ENCODE measurements around the gene CGNL1.
A peak's percentile ranks its signal among the peaks of the same experiment; 100 is the strongest.

Gene CGNL1

GRCh38 chr15:57410373-57410772, 34.1 kb downstream of the CGNL1 start:
- no peaks in the 10 kb centered on the region for H3K9me3 ChIP-seq (replicated peaks; ENCODE audit: low read length)

GRCh38 chr15:57411945-57412768, 35.9 kb downstream of the CGNL1 start:
- no peak overlapping the region for H3K4me3 ChIP-seq (ENCODE audit: low read length)
- H3K9ac ChIP-seq (ENCODE audit: low read depth, low read length): no peak overlapping the region
- no peaks in the 10 kb centered on the region for H3K36me3 ChIP-seq (ENCODE audit: insufficient read depth, low read length)
- H3K9me3 ChIP-seq (replicated peaks; ENCODE audit: low read length): no peaks in the 10 kb centered on the region
- no peak overlapping the region for H3K4me2 ChIP-seq (ENCODE audit: low read length)
- peaks cover 17% of the 10 kb centered on the region for H3K27me3 ChIP-seq (ENCODE audit: control insufficient read depth, insufficient read depth, low read length)
- H3K4me1 ChIP-seq (ENCODE audit: control insufficient read depth, insufficient read depth, low read length): no peaks in the 10 kb centered on the region

More at GRCh38 chr15:57410373-57410772, 34.1 kb downstream of the CGNL1 start:
- Histone ChIP-seq H3K4me3 (ENCODE audit: low read length) (no peak overlapping the region), H3K4me2 (ENCODE audit: low read length) (no peak overlapping the region), H3K9ac (ENCODE audit: low read depth, low read length) (no peak overlapping the region), H3K36me3 (ENCODE audit: insufficient read depth, low read length) (no peaks in the 10 kb centered on the region), H3K4me1 (ENCODE audit: control insufficient read depth, insufficient read depth, low read length) (no peaks in the 10 kb centered on the region), H3K27me3 (ENCODE audit: control insufficient read depth, insufficient read depth, low read length) (peaks cover 16% of the 10 kb centered on the region)

GRCh38 chr15:57415602-57416001, 39.3 kb downstream of the CGNL1 start:
- H3K4me1 ChIP-seq (ENCODE audit: control insufficient read depth, insufficient read depth, low read length): peaks cover 4% of the 10 kb centered on the region
- H3K36me3 ChIP-seq (ENCODE audit: insufficient read depth, low read length): no peaks in the 10 kb centered on the region
- H3K27me3 ChIP-seq (ENCODE audit: control insufficient read depth, insufficient read depth, low read length): peaks cover 17% of the 10 kb centered on the region
- H3K9me3 ChIP-seq (replicated peaks; ENCODE audit: low read length): no peaks in the 10 kb centered on the region
- no peak overlapping the region for H3K9ac ChIP-seq (ENCODE audit: low read depth, low read length)
- H3K4me2 ChIP-seq (ENCODE audit: low read length): no peak overlapping the region
- H3K4me3 ChIP-seq (ENCODE audit: low read length): no peak overlapping the region

GRCh38 chr15:57418635-57419034, 42.3 kb downstream of the CGNL1 start:
- Histone ChIP-seq H3K9me3 (replicated peaks; ENCODE audit: low read length) (no peaks in the 10 kb centered on the region), H3K4me1 (ENCODE audit: control insufficient read depth, insufficient read depth, low read length) (peaks cover 18% of the 10 kb centered on the region), H3K4me2 (ENCODE audit: low read length) (no peak overlapping the region), H3K9ac (ENCODE audit: low read depth, low read length) (no peak overlapping the region), H3K36me3 (ENCODE audit: insufficient read depth, low read length) (no peaks in the 10 kb centered on the region), H3K4me3 (ENCODE audit: low read length) (no peak overlapping the region), H3K27me3 (ENCODE audit: control insufficient read depth, insufficient read depth, low read length) (peaks cover 10% of the 10 kb centered on the region)

GRCh38 chr15:57419335-57419734, 43.0 kb downstream of the CGNL1 start:
- Histone ChIP-seq H3K4me1 (ENCODE audit: control insufficient read depth, insufficient read depth, low read length) (peaks cover 18% of the 10 kb centered on the region), H3K9ac (ENCODE audit: low read depth, low read length) (no peak overlapping the region), H3K27me3 (ENCODE audit: control insufficient read depth, insufficient read depth, low read length) (peaks cover 12% of the 10 kb centered on the region), H3K36me3 (ENCODE audit: insufficient read depth, low read length) (no peaks in the 10 kb centered on the region), H3K4me2 (ENCODE audit: low read length) (no peak overlapping the region), H3K9me3 (replicated peaks; ENCODE audit: low read length) (no peaks in the 10 kb centered on the region), H3K4me3 (ENCODE audit: low read length) (no peak overlapping the region)

GRCh38 chr15:57421110-57421509, 44.8 kb downstream of the CGNL1 start:
- Histone ChIP-seq H3K4me1 (ENCODE audit: control insufficient read depth, insufficient read depth, low read length) (peaks cover 18% of the 10 kb centered on the region), H3K27me3 (ENCODE audit: control insufficient read depth, insufficient read depth, low read length) (peaks cover 7% of the 10 kb centered on the region), H3K9me3 (replicated peaks; ENCODE audit: low read length) (no peaks in the 10 kb centered on the region), H3K9ac (ENCODE audit: low read depth, low read length) (no peak overlapping the region), H3K4me3 (ENCODE audit: low read length) (no peak overlapping the region), H3K4me2 (ENCODE audit: low read length) (no peak overlapping the region), H3K36me3 (ENCODE audit: insufficient read depth, low read length) (no peaks in the 10 kb centered on the region)

GRCh38 chr15:57421551-57421950, 45.2 kb downstream of the CGNL1 start:
- no peaks in the 10 kb centered on the region for H3K36me3 ChIP-seq (ENCODE audit: insufficient read depth, low read length)
- peak overlapping the region; percentile 24 for H3K9ac ChIP-seq (ENCODE audit: low read depth, low read length)
- H3K4me1 ChIP-seq (ENCODE audit: control insufficient read depth, insufficient read depth, low read length): peaks cover 18% of the 10 kb centered on the region
- no peak overlapping the region for H3K4me3 ChIP-seq (ENCODE audit: low read length)
- peaks cover 7% of the 10 kb centered on the region for H3K27me3 ChIP-seq (ENCODE audit: control insufficient read depth, insufficient read depth, low read length)
- no peak overlapping the region for H3K4me2 ChIP-seq (ENCODE audit: low read length)
- H3K9me3 ChIP-seq (replicated peaks; ENCODE audit: low read length): no peaks in the 10 kb centered on the region

- H3K4me1 ChIP-seq (ENCODE audit: control insufficient read depth, insufficient read depth, low read length): peaks cover 21% of the 10 kb centered on the region
- H3K27me3 ChIP-seq (ENCODE audit: control insufficient read depth, insufficient read depth, low read length): peaks cover 7% of the 10 kb centered on the region
- H3K4me3 ChIP-seq (ENCODE audit: low read length): no peak overlapping the region
- H3K9me3 ChIP-seq (replicated peaks; ENCODE audit: low read length): no peaks in the 10 kb centered on the region
- peak overlapping the region; percentile 24 for H3K9ac ChIP-seq (ENCODE audit: low read depth, low read length)
- H3K4me2 ChIP-seq (ENCODE audit: low read length): peak overlapping the region; percentile 23
- no peaks in the 10 kb centered on the region for H3K36me3 ChIP-seq (ENCODE audit: insufficient read depth, low read length)
Measured at GRCh38 chr15:57422113-57422754, 45.9 kb downstream of the CGNL1 start.

GRCh38 chr15:57423599-57424140, 47.4 kb downstream of the CGNL1 start:
- Histone ChIP-seq H3K9me3 (replicated peaks; ENCODE audit: low read length) (no peaks in the 10 kb centered on the region), H3K9ac (ENCODE audit: low read depth, low read length) (no peak overlapping the region), H3K36me3 (ENCODE audit: insufficient read depth, low read length) (no peaks in the 10 kb centered on the region), H3K4me1 (ENCODE audit: control insufficient read depth, insufficient read depth, low read length) (peaks cover 34% of the 10 kb centered on the region), H3K4me3 (ENCODE audit: low read length) (no peak overlapping the region), H3K27me3 (ENCODE audit: control insufficient read depth, insufficient read depth, low read length) (peaks cover 7% of the 10 kb centered on the region), H3K4me2 (ENCODE audit: low read length) (no peak overlapping the region)

GRCh38 chr15:57424628-57425405, 48.5 kb downstream of the CGNL1 start:
- Histone ChIP-seq H3K9me3 (replicated peaks; ENCODE audit: low read length) (no peaks in the 10 kb centered on the region), H3K4me3 (ENCODE audit: low read length) (no peak overlapping the region), H3K4me1 (ENCODE audit: control insufficient read depth, insufficient read depth, low read length) (peaks cover 29% of the 10 kb centered on the region), H3K9ac (ENCODE audit: low read depth, low read length) (no peak overlapping the region), H3K4me2 (ENCODE audit: low read length) (no peak overlapping the region), H3K36me3 (ENCODE audit: insufficient read depth, low read length) (no peaks in the 10 kb centered on the region), H3K27me3 (ENCODE audit: control insufficient read depth, insufficient read depth, low read length) (peaks cover 7% of the 10 kb centered on the region)

GRCh38 chr15:57425842-57426241, 49.5 kb downstream of the CGNL1 start:
- H3K27me3 ChIP-seq (ENCODE audit: control insufficient read depth, insufficient read depth, low read length): peaks cover 7% of the 10 kb centered on the region
- H3K9ac ChIP-seq (ENCODE audit: low read depth, low read length): no peak overlapping the region
- peaks cover 29% of the 10 kb centered on the region for H3K4me1 ChIP-seq (ENCODE audit: control insufficient read depth, insufficient read depth, low read length)
- no peaks in the 10 kb centered on the region for H3K36me3 ChIP-seq (ENCODE audit: insufficient read depth, low read length)
- no peak overlapping the region for H3K4me2 ChIP-seq (ENCODE audit: low read length)
- H3K4me3 ChIP-seq (ENCODE audit: low read length): no peak overlapping the region
- no peaks in the 10 kb centered on the region for H3K9me3 ChIP-seq (replicated peaks; ENCODE audit: low read length)
